Measurements from ENCODE around the gene PLCB1.

Gene PLCB1

GRCh38 chr20:8293750-8294149 is 161.7 kb downstream of the PLCB1 start:
- H3K36me3 ChIP-seq, result no peaks in the 10 kb centered on the region
- TF ChIP-seq CTCF (IDR thresholded peaks at IDR 0.05), result no peak

GRCh38 chr20:8296536-8296935 is 164.5 kb downstream of the PLCB1 start:
- no peak overlapping the region for H3K4me3 ChIP-seq (ENCODE audit: low read depth in 1 of 2, low read length in 1 of 2)
- no peak for TF ChIP-seq CTCF (IDR thresholded peaks at IDR 0.05)

More at GRCh38 chr20:8293750-8294149, 161.7 kb downstream of the PLCB1 start:
- Histone ChIP-seq H3K9me3 (no peaks in the 10 kb centered on the region), H3K27me3 (no peaks in the 10 kb centered on the region), H3K4me3 (ENCODE audit: low read depth in 1 of 2, low read length in 1 of 2) (no peak overlapping the region), H3K27ac (no peak overlapping the region), H3K4me1 (ENCODE audit: control insufficient read depth in 1 of 2, insufficient read depth in 1 of 2, low read depth in 1 of 2, low read length in 1 of 2) (no peaks in the 10 kb centered on the region)

GRCh38 chr20:8298426-8299043 is 166.5 kb downstream of the PLCB1 start:
- Histone ChIP-seq H3K27me3 (no peaks in the 10 kb centered on the region), H3K4me3 (ENCODE audit: low read depth in 1 of 2, low read length in 1 of 2) (no peak overlapping the region)
- no peak for TF ChIP-seq CTCF (IDR thresholded peaks at IDR 0.05)

More at GRCh38 chr20:8296536-8296935, 164.5 kb downstream of the PLCB1 start:
- Histone ChIP-seq H3K27me3 (no peaks in the 10 kb centered on the region), H3K9me3 (no peaks in the 10 kb centered on the region), H3K36me3 (no peaks in the 10 kb centered on the region), H3K27ac (no peak overlapping the region), H3K4me1 (ENCODE audit: control insufficient read depth in 1 of 2, insufficient read depth in 1 of 2, low read depth in 1 of 2, low read length in 1 of 2) (no peaks in the 10 kb centered on the region)

GRCh38 chr20:8299921-8300320 is 167.9 kb downstream of the PLCB1 start:
- Histone ChIP-seq H3K4me3 (ENCODE audit: low read depth in 1 of 2, low read length in 1 of 2) (no peak overlapping the region), H3K27me3 (no peaks in the 10 kb centered on the region), H3K4me1 (ENCODE audit: control insufficient read depth in 1 of 2, insufficient read depth in 1 of 2, low read depth in 1 of 2, low read length in 1 of 2) (no peaks in the 10 kb centered on the region), H3K27ac (no peak overlapping the region), H3K36me3 (no peaks in the 10 kb centered on the region), H3K9me3 (no peaks in the 10 kb centered on the region)
- no peak for TF ChIP-seq CTCF (IDR thresholded peaks at IDR 0.05)

More at GRCh38 chr20:8298426-8299043, 166.5 kb downstream of the PLCB1 start:
- no peaks in the 10 kb centered on the region for H3K4me1 ChIP-seq (ENCODE audit: control insufficient read depth in 1 of 2, insufficient read depth in 1 of 2, low read depth in 1 of 2, low read length in 1 of 2)
- H3K27ac ChIP-seq, result no peak overlapping the region
- H3K36me3 ChIP-seq, result no peaks in the 10 kb centered on the region
- H3K9me3 ChIP-seq, result no peaks in the 10 kb centered on the region

- H3K9me3 ChIP-seq, result no peaks in the 10 kb centered on the region
These were observed 169.6 kb downstream of the PLCB1 start for GRCh38 chr20:8301655-8302054.

More at GRCh38 chr20:8301655-8302054, 169.6 kb downstream of the PLCB1 start:
- Histone ChIP-seq H3K27me3 (no peaks in the 10 kb centered on the region), H3K27ac (no peak overlapping the region), H3K4me3 (ENCODE audit: low read depth in 1 of 2, low read length in 1 of 2) (no peak overlapping the region), H3K36me3 (no peaks in the 10 kb centered on the region), H3K4me1 (ENCODE audit: control insufficient read depth in 1 of 2, insufficient read depth in 1 of 2, low read depth in 1 of 2, low read length in 1 of 2) (peaks cover 0 to 6% of the 10 kb centered on the region in 2 experiments)
- no peak for TF ChIP-seq CTCF (IDR thresholded peaks at IDR 0.05)

Data from neutrophil (primary cell).